Glutamatergic neuron (in vitro differentiated cells): Measurements from ENCODE around the gene CAVIN4. TPM values are rescaled to one million over a fixed set of nuclear protein-coding genes. Genes with fewer than 3 reads are reported as not detected.

ENCODE experiments used
- DNase-seq: peaks from one replicate; pipeline ENCODE4 v3.0.0; 2022
- H3K27ac Mint-ChIP-seq: one replicate; pipeline ENCODE4 v1.8.0; 2020; ENCODE audit warnings: mild to moderate bottlenecking, mixed read lengths, inconsistent platforms; ENCODE audit not compliant: unreplicated experiment
- H3K27me3 Mint-ChIP-seq: one replicate; pipeline ENCODE4 v1.8.0; 2020; ENCODE audit warnings: mild to moderate bottlenecking, moderate library complexity, mixed read lengths, inconsistent platforms; ENCODE audit not compliant: unreplicated experiment
- H3K36me3 Mint-ChIP-seq: one replicate; pipeline ENCODE4 v1.8.0; 2020; ENCODE audit warnings: mild to moderate bottlenecking, mixed read lengths, inconsistent platforms; ENCODE audit not compliant: unreplicated experiment
- H3K4me1 Mint-ChIP-seq: one replicate; pipeline ENCODE4 v1.8.0; 2020; ENCODE audit warnings: mild to moderate bottlenecking, low read depth, mixed read lengths, inconsistent platforms; ENCODE audit not compliant: unreplicated experiment
- H3K4me3 Mint-ChIP-seq: one replicate; pipeline ENCODE4 v1.8.0; 2020; ENCODE audit warnings: mild to moderate bottlenecking, mixed read lengths, inconsistent platforms; ENCODE audit not compliant: unreplicated experiment
- H3K9me3 Mint-ChIP-seq: one replicate; pipeline ENCODE4 v1.8.0; 2020; ENCODE audit warnings: mild to moderate bottlenecking, moderate library complexity, mixed read lengths, inconsistent platforms; ENCODE audit not compliant: unreplicated experiment
- total RNA-seq: library from RNA; stranded (reverse); fragmentation: NEBNext Ultra II Directional; extraction: Animal tissue kit (Norgen Biotek cat#: 25700); gene quantifications from one replicate; pipeline ENCODE4 v1.2.1, GENCODE V29; 2021; ENCODE audit not compliant: unreplicated experiment
- TF ChIP-seq, protein P1 (sequence below): fragments of 200-600 bp; sonication (generic); IDR thresholded peaks from one replicate; pipeline ENCODE4 v1.5.0; 2021; ENCODE audit not compliant: partially characterized antibody, unreplicated experiment

Gene CAVIN4
- total RNA-seq, 1 donor from 2014 or later: 32.9 TPM

DNA sequence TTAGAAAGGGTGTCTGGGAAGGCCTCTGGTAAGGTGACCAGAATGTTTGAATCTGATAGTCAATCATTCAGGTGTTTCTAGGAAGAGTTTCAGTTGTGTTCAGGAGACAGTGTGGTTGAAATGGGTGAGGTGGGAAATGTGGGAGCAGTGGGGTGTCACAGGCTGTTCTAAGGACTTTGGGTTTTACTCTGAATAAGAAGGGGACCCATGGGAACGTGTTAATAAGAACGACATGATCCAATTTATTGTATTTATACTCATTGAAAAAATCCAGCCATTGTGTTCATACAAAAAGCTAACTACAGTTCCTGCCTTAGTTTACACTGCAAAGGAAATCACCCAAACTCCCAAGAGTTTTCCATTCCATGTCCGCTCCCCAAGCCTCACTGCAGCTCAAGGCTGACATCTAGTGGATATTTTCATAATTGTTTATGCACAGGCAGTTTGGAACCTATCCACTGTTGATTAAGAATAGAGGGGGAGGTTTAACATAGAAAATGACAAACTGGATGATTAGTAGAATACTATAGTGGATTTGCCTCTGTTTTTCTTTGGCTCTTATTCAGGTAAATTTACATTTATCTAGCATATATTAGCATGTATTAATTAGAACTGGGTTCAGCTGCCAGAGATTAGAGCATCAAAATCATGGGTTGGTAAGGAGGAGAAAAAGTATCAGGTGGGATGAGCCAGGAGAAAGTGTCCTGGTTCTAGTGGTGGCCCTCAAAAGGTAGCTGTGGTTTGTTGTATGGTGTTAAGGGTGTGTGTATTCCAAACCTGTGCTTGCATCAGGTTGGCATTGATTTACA lies 17.7 kb downstream of the CAVIN4 start:
- TF ChIP-seq, protein P1, sequence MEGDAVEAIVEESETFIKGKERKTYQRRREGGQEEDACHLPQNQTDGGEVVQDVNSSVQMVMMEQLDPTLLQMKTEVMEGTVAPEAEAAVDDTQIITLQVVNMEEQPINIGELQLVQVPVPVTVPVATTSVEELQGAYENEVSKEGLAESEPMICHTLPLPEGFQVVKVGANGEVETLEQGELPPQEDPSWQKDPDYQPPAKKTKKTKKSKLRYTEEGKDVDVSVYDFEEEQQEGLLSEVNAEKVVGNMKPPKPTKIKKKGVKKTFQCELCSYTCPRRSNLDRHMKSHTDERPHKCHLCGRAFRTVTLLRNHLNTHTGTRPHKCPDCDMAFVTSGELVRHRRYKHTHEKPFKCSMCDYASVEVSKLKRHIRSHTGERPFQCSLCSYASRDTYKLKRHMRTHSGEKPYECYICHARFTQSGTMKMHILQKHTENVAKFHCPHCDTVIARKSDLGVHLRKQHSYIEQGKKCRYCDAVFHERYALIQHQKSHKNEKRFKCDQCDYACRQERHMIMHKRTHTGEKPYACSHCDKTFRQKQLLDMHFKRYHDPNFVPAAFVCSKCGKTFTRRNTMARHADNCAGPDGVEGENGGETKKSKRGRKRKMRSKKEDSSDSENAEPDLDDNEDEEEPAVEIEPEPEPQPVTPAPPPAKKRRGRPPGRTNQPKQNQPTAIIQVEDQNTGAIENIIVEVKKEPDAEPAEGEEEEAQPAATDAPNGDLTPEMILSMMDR: peak; percentile 77
- H3K36me3 Mint-ChIP-seq: no peaks in the 10 kb centered on the region
- H3K4me1 Mint-ChIP-seq: peaks cover 6% of the 10 kb centered on the region
- H3K4me3 Mint-ChIP-seq: no peak overlapping the region
- peaks cover 2% of the 10 kb centered on the region for H3K27me3 Mint-ChIP-seq
- peak overlapping the region; percentile 20 for H3K27ac Mint-ChIP-seq
- DNase-seq: no peak
- peaks cover 5% of the 10 kb centered on the region for H3K9me3 Mint-ChIP-seq

DNA sequence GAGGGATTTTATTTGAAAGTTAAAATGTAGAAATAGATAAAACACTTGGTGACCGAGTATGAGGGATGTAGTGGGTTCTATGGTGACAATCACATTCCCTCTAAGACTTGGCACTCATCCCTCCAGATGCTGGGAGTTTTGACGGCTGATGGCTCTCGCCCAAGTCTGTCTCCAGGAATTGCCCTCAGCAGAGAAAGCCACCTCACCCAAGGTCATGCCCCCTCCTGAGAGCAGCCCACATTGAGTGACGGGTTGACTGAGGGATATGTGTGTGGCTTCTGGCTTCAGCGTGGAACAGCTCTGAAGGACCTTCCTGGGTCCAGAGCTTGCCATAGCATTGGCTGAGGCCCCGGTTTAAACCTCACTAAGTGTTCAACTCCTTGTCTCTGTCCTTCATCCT lies 19.4 kb downstream of the CAVIN4 start:
- TF ChIP-seq, protein P1: no peak
- peaks cover 7% of the 10 kb centered on the region for H3K9me3 Mint-ChIP-seq
- H3K27ac Mint-ChIP-seq: no peak overlapping the region
- no peak overlapping the region for H3K4me3 Mint-ChIP-seq
- peaks cover 4% of the 10 kb centered on the region for H3K27me3 Mint-ChIP-seq
- H3K36me3 Mint-ChIP-seq: no peaks in the 10 kb centered on the region
- H3K4me1 Mint-ChIP-seq: peaks cover 6% of the 10 kb centered on the region
- no peak for DNase-seq

DNA sequence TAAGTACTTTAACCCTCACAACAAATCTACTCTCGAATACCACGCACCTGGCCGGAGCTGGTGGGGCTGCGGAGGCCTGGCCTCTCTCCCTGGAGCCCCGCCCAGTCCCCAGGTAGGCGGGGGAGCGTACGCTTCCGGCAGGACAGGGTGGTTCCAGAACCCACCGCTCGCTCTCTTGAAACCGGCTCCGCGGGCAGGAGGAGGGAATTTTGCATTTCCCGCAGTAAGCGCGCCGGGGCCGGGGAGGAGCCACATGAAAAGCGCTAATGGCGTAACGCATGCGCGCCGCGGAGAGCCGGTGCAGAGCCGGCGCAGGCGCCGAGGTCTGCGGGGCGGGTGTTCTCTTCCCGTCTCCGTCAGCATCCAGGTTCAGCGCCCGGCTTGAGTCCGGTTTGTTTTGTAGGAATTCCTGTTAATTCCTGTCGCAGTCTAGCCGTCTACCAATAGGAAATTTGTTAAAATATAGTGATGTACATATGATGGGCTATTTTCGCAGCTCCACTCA lies 20.8 kb downstream of the CAVIN4 start:
- Mint-ChIP-seq H3K4me1 (peaks cover 6% of the 10 kb centered on the region), H3K27me3 (peaks cover 4% of the 10 kb centered on the region), H3K9me3 (peaks cover 6% of the 10 kb centered on the region), H3K36me3 (no peaks in the 10 kb centered on the region), H3K4me3 (peak overlapping the region; percentile 83), H3K27ac (peak overlapping the region; percentile 2)
- DNase-seq: peak; percentile 92
- TF ChIP-seq, protein P1: no peak

GRCh38 chr9:100600521-100601079 lies 22.7 kb downstream of the CAVIN4 start:
- H3K36me3 Mint-ChIP-seq: no peaks in the 10 kb centered on the region
- H3K4me1 Mint-ChIP-seq: peaks cover 3% of the 10 kb centered on the region
- H3K4me3 Mint-ChIP-seq: no peak overlapping the region
- peaks cover 3% of the 10 kb centered on the region for H3K9me3 Mint-ChIP-seq
- DNase-seq: no peak
- TF ChIP-seq, protein P1: no peak
- peak overlapping the region; percentile 50 for H3K27ac Mint-ChIP-seq
- peaks cover 4% of the 10 kb centered on the region for H3K27me3 Mint-ChIP-seq

DNA sequence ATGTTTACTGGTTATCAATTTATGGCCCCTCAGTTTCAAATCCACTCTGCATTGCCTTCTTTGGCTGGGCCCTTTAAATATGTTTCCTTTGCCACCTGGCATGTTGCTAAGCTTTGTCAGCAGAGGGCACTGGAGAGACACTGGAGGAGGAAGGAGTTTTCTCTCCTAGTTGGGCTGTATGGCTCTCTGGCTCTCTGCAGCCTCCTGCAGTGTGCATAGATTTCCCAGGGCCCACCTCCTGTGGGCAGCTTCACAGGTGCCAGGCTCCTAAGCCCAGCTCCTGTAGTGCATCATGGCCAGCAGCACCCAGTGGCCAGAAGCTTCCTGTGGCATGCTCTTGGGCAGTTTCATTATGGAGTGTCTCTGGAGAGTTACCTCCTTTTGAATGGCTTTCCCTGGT lies 23.3 kb downstream of the CAVIN4 start:
- Mint-ChIP-seq H3K4me3 (no peak overlapping the region), H3K27ac (peak overlapping the region; percentile 50), H3K9me3 (peaks cover 3% of the 10 kb centered on the region), H3K27me3 (peaks cover 4% of the 10 kb centered on the region), H3K36me3 (no peaks in the 10 kb centered on the region), H3K4me1 (peaks cover 3% of the 10 kb centered on the region)
- DNase-seq: peak; percentile 61
- TF ChIP-seq, protein P1: peak; percentile 52
